Vagina (tissue), 2 donors: Measurements from ENCODE around the gene LTB4R. TPM values are rescaled to one million over a fixed set of nuclear protein-coding genes. Genes with fewer than 3 reads are reported as not detected.

Experiments
- DNase-seq, 2 donors: peaks; one replicate each; pipeline ENCODE4 v3.0.0-alpha.2; 2017; ENCODE audit errors: extremely low spot score in 2 of 2
- H3K27ac ChIP-seq: fragments of 200-600 bp; sonication (generic); one replicate; pipeline ENCODE4 v1.5.1; 2019
- H3K27me3 ChIP-seq: fragments of 200-600 bp; sonication (generic); one replicate; pipeline ENCODE4 v1.5.1; 2019
- H3K36me3 ChIP-seq, 2 donors: fragments of 200-600 bp; sonication (generic); one replicate each; pipeline ENCODE4 v1.5.1; 2017 to 2019
- H3K4me1 ChIP-seq: fragments of 200-600 bp; sonication (generic); one replicate; pipeline ENCODE4 v1.5.1; 2019
- H3K4me3 ChIP-seq, 2 donors: fragments of 200-600 bp; sonication (generic); 1 replicate in 1 of 2; 2 replicates in 1 of 2; pipeline ENCODE4 v1.5.1; 2016 to 2019
- H3K9me3 ChIP-seq: fragments of 200-600 bp; sonication (generic); one replicate; pipeline ENCODE4 v1.5.1; 2019
- POLR2A ChIP-seq, 2 donors: fragments of 450-650 bp; IDR thresholded peaks; one replicate each; pipeline ENCODE4 v1.6.1; 2017; ENCODE audit warnings: antibody characterized with exemption in 2 of 2, mild to moderate bottlenecking in 2 of 2, moderate library complexity in 2 of 2
- POLR2AphosphoS5 ChIP-seq, 2 donors: sonication (generic); formaldehyde crosslinking; IDR thresholded peaks; one replicate each; pipeline ENCODE4 v1.9.0; 2017; ENCODE audit warnings: antibody characterized with exemption in 2 of 2, mild to moderate bottlenecking in 2 of 2, low read depth in 1 of 2; ENCODE audit not compliant: insufficient read depth in 1 of 2
- intact Hi-C: fragments of 100-400 bp; cut with DNase I; formaldehyde crosslinking; loops from one replicate; pipeline ENCODE4 v1.15.1; 2023
- total RNA-seq: library from RNA; depleted of rRNA; stranded (reverse); fragments of >200 nt; gene quantifications from one replicate; pipeline ENCODE4 v1.2.3, GENCODE V29; 2016
- TF ChIP-seq, protein P1 (sequence below), 3 experiments: fragments of 450-650 bp in 2 of 3; fragments of 200-600 bp in 1 of 3; sonication (generic) in 1 of 3; IDR thresholded peaks; one replicate each; pipeline ENCODE4 v1.5.1; 2017 to 2019; ENCODE audit warnings: antibody characterized with exemption in 3 of 3, mild to moderate bottlenecking in 2 of 3, moderate library complexity in 2 of 3

Gene LTB4R
- total RNA-seq, 1 donor from 2014 or later = 35.1 TPM

DNA sequence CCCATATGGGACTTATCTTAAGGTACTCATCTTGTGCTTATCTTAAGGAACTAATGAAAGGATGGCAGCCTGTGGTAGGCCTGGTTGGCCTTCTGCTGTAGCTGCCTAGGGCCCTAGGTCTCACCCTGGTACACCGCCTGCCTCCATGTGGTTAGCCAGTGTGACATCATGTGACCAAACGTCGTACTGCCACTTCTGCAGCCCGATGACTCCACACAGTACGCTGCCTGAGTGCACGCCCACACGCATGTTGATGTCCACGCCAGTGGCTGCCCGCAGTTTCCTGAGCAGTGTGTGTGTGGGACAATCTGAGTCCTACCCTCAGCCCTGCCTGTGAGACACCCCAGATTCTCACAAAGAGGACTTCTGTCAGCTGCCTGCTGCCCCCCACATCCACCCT is 18.4 kb downstream of the LTB4R start:
- no peak for DNase-seq

DNA sequence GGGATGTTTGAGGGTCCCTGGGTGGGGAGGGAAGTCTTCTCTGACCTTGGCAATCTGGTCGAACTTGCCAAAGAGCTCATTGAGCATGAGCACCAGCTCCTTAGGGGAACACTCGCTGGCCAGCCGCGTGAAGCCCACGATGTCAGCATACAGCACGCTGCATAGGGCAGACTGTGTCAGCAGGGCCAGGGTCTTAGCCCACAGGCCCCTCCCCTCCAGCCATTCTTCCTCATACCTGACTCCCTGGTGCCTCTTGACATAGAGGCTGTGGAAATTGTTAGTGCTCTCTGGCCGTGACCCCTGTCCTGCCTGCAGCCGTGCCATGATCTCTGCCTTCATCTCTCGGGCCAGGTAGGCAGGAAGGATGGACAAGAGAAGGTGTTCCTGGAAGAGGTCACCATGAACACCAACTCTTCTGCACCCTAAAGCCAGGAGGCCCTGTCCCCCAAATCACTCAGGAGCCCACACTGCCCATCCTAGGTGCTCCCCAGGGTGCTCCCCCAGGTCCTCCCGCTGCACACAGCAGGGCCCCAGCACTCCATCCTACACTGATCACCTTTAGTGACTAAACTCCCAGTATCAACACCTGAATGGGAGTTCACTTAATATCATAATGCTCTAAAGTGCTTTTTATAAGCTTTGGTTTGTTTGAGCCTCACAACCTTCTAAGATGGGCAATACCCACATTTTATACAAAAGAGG is 19.8 kb downstream of the LTB4R start:
- Histone ChIP-seq H3K4me1 (peaks cover 43% of the 10 kb centered on the region), H3K27me3 (no peaks in the 10 kb centered on the region)
- no peak for DNase-seq

More for the DNA sequence above, 18.4 kb downstream of the LTB4R start:
- H3K36me3 ChIP-seq = no peaks in the 10 kb centered on the region
- H3K4me1 ChIP-seq = peaks cover 33% of the 10 kb centered on the region
- TF ChIP-seq POLR2A (IDR thresholded peaks at IDR 0.05) (no peak), POLR2AphosphoS5 (IDR thresholded peaks at IDR 0.05; ENCODE audit: insufficient read depth in 1 of 2, low read depth in 1 of 2) (peak in 1 of 2 donors; percentile 40)
- TF ChIP-seq, protein P1, sequence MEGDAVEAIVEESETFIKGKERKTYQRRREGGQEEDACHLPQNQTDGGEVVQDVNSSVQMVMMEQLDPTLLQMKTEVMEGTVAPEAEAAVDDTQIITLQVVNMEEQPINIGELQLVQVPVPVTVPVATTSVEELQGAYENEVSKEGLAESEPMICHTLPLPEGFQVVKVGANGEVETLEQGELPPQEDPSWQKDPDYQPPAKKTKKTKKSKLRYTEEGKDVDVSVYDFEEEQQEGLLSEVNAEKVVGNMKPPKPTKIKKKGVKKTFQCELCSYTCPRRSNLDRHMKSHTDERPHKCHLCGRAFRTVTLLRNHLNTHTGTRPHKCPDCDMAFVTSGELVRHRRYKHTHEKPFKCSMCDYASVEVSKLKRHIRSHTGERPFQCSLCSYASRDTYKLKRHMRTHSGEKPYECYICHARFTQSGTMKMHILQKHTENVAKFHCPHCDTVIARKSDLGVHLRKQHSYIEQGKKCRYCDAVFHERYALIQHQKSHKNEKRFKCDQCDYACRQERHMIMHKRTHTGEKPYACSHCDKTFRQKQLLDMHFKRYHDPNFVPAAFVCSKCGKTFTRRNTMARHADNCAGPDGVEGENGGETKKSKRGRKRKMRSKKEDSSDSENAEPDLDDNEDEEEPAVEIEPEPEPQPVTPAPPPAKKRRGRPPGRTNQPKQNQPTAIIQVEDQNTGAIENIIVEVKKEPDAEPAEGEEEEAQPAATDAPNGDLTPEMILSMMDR (IDR thresholded peaks at IDR 0.05) = no peak
- intact Hi-C loops = no loop called here
- H3K27me3 ChIP-seq = no peaks in the 10 kb centered on the region
- H3K9me3 ChIP-seq = no peaks in the 10 kb centered on the region
- H3K27ac ChIP-seq = no peak overlapping the region
- H3K4me3 ChIP-seq = no peak overlapping the region

DNA sequence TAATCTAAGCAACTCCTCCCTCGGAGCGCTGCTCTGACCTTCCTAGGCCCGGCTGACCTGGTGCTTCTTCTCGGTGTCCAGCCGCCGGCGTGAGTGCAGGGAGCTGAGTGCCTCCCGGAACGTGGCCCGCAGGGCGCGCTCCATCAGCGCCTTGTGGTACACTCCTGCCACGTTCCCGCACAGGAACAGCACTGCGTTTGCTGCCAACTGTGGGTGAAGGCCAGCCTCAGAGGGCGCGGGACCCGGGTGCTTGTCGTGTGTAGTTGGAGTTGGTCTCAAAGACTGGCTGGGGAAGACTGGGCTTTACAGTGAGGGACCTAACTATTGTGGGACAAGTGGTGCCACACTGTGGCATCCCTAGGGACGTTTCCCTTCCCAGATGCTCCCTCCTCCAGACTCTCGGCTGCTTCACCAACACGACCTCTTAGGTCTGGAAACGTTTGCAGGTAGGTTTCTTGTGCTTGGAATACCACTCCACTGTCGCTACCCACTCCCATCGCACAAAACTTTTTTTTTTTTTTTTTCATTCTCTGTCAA is 20.5 kb downstream of the LTB4R start:
- H3K36me3 ChIP-seq = no peaks in the 10 kb centered on the region
- intact Hi-C loops = loop anchor here (2.0 kb wide), 1 partner anchor 101 kb away; no protein-coding TSS in a partner anchor
- H3K27me3 ChIP-seq = no peaks in the 10 kb centered on the region
- H3K4me3 ChIP-seq = no peak overlapping the region
- no peak for TF ChIP-seq POLR2A (IDR thresholded peaks at IDR 0.05)
- TF ChIP-seq, protein P1 (IDR thresholded peaks at IDR 0.05) = no peak
- no peak for TF ChIP-seq POLR2AphosphoS5 (IDR thresholded peaks at IDR 0.05; ENCODE audit: insufficient read depth in 1 of 2, low read depth in 1 of 2)
- peaks cover 43% of the 10 kb centered on the region for H3K4me1 ChIP-seq
- DNase-seq = no peak
- no peaks in the 10 kb centered on the region for H3K9me3 ChIP-seq
- H3K27ac ChIP-seq = no peak overlapping the region

More for the DNA sequence above, 19.8 kb downstream of the LTB4R start:
- Histone ChIP-seq H3K4me3 (no peak overlapping the region), H3K9me3 (no peaks in the 10 kb centered on the region), H3K36me3 (no peaks in the 10 kb centered on the region), H3K27ac (no peak overlapping the region)
- intact Hi-C loops = no loop called here
- TF ChIP-seq, protein P1 (IDR thresholded peaks at IDR 0.05) = no peak
- no peak for TF ChIP-seq POLR2A (IDR thresholded peaks at IDR 0.05)
- no peak for TF ChIP-seq POLR2AphosphoS5 (IDR thresholded peaks at IDR 0.05; ENCODE audit: insufficient read depth in 1 of 2, low read depth in 1 of 2)

DNA sequence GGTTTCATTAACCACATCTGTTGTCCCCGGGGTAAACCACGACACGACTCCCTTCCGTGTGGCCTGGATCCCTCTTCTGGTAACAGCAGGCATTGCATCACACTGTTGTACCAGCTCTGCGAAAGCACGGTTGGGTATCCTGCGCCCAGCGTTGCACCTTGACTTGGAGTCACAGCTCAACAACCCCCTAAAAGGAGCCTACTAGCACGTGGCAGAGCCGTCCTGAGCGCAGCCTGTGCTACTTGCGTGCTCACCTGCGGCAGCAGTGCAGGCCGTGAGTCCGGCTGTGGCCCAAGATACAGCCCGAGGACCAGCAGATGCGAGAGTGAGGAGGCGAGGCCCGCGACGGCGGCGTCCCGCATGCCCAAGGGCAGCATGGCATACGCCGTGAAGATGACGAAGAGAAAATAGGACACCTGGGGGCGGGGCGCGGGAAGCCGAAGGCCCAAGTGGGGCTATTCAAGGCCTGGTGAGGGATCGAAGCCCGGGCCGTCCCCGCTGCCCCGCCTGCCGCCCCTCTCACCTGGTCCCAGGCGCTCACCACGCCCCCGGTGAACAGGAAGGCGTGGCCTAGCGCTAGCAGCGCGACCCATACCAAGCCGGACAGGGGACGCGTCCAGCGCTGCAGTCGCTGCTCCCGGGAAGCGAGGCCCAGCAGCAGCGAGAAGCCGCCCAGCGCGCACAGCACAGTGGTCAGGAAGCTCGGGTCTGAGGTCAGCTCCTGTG is 21.1 kb downstream of the LTB4R start:
- intact Hi-C loops = loop anchor here (2.0 kb wide), 1 partner anchor 100 kb away; no protein-coding TSS in a partner anchor
- TF ChIP-seq POLR2AphosphoS5 (IDR thresholded peaks at IDR 0.05; ENCODE audit: insufficient read depth in 1 of 2, low read depth in 1 of 2) (peak in 1 of 2 donors; percentile 30), POLR2A (IDR thresholded peaks at IDR 0.05) (no peak)
- TF ChIP-seq, protein P1 (IDR thresholded peaks at IDR 0.05) = peak; percentile 38 to 81 (median 51)
- no peaks in the 10 kb centered on the region for H3K36me3 ChIP-seq
- no peak overlapping the region for H3K27ac ChIP-seq
- H3K9me3 ChIP-seq = no peaks in the 10 kb centered on the region
- peaks cover 49% of the 10 kb centered on the region for H3K4me1 ChIP-seq
- H3K27me3 ChIP-seq = no peaks in the 10 kb centered on the region
- H3K4me3 ChIP-seq = peak overlapping the region; percentile 28 to 33
- DNase-seq = no peak
